T47D (cell line): Measurements from ENCODE around the gene SUPT6H.

Experiments
- DNase-seq, 2 experiments: peaks; one replicate each; pipeline versions ENCODE4 v3.0.0 to v3.0.0-alpha.2; 2011 to 2012; ENCODE audit warnings: low read depth in 1 of 2, low spot score in 1 of 2
- JUND ChIP-seq: IDR thresholded peaks from 2 replicates; pipeline ENCODE4 v1.6.1; 2012; ENCODE audit warnings: low read depth
- in situ Hi-C: cut with HindIII; loops from 2 replicates; pipeline ENCODE4 v1.10.0; 2016; ENCODE audit warnings: low sequenced_read_pairs, low pct_unique_long_range_greater_than_20kb

Gene SUPT6H

GRCh38 chr17:28661635-28662526 lies at the start of gene SUPT6H, which contains the start of gene SDF2:
Gene SUPT6H (plus strand): TSS chr17:28662205. CDS start chr17:28673402, 11,197 bp downstream.
Gene SDF2 (minus strand): TSS chr17:28661906. CDS start chr17:28661876, 30 bp downstream.
- TF ChIP-seq JUND = no peak
- in situ Hi-C loops = no loop called here

DNA sequence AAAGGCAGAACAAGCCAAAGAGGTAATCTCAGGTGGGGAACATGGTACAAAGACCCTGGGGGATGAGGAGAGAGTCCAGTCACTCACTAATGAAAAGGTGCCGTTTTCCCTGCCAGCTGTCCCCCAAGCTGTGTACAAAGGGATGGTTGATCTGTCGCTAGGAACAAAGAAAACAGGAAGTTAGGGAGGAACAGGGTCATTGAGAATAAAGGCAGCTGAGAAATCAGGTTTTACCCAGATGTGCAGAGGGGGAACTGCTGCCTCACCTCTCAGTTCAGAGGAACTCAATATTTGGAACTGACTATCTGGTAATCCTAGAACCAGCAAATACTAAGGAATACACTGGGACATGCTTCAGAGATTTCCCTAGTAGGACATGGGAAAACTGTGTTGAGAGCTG lies 49.5 kb upstream of the SUPT6H start:
- no peak for DNase-seq
- in situ Hi-C loops = no loop called here
- no peak for TF ChIP-seq JUND

More at GRCh38 chr17:28661635-28662526, at the start of gene SUPT6H, which contains the start of gene SDF2:
- peak; percentile 92 to 94 for DNase-seq

DNA sequence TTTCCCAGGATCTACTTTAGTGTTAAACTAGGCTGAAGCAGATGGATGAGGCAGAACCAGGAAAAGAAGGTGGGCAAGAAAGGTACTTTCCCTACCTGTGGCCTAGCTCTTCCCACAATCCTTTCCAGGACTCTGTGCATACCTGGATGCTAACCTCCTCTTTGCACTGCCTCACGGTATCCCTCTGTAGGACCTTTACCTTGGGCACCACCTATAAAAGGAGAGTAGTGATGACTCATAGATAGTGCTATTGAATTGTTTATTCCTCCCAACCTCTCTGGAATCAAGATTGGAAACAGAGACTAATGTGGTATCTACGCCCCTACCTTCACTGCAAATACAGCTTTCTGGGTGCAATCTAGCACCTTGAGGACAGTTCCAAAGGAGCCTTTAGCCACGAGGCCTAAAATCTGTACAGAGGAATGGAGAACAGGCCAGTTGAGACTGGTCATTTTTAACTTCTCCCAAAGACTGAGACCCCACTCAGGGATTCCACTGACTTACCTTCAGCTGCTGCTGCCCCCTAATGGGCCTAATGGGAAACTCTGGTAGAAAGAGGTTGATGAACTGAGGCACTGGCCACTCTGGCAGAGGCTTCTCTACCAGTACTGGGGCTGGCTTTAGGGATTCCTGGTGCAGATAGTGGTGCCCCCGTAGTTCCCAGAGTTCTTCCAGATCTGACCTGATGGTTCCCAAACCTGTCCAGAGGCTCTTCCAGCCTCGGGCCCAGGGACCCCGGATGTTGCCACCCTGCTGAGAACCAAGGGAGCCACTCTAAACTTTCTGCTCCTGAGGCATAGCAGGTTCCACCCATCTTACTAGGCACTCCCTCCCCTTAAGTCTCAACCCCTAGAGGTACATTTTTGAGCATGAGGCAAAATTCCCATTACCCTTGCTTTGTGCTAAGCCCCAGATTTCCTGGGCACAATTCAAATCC lies 48.8 kb upstream of the SUPT6H start:
- in situ Hi-C loops = no loop called here
- peak; percentile 42 to 51 for DNase-seq
- TF ChIP-seq JUND = no peak

DNA sequence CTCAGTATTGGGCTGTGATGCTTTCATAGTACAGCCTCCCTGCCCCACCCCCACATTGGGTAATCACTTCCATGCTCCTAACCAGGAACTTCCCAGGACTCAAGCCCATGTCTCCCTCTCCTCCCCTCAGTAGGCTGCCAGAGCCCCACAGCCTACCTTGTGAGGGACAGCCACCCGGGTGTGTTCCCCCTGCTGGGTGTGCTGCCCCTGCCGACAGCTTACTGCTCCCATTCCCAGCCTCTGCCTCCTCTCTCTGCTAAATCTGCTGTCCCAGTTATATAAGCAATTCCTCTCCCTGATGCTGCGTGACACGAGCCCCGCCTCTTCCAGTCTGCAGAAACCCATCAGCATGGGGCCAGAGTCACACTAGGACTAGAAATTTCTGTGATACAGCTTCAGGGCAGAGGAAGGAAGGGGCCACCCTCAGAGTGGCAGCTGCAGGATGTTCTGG lies 48.0 kb upstream of the SUPT6H start, which contains the start of gene RSKR:
RSKR (minus strand) TSS at position 255 of the 451 bp plus-strand sequence; CDS start at position 231, 24 bp downstream.
- no peak for TF ChIP-seq JUND
- DNase-seq = no peak
- in situ Hi-C loops = no loop called here

- in situ Hi-C loops = no loop called here
- no peak for TF ChIP-seq JUND
- no peak for DNase-seq
These were observed 46.6 kb upstream of the SUPT6H start for GRCh38 chr17:28615260-28615940.

- DNase-seq = no peak
- no peak for TF ChIP-seq JUND
- in situ Hi-C loops = no loop called here
These were observed 45.7 kb upstream of the SUPT6H start for GRCh38 chr17:28616281-28616680.

DNA sequence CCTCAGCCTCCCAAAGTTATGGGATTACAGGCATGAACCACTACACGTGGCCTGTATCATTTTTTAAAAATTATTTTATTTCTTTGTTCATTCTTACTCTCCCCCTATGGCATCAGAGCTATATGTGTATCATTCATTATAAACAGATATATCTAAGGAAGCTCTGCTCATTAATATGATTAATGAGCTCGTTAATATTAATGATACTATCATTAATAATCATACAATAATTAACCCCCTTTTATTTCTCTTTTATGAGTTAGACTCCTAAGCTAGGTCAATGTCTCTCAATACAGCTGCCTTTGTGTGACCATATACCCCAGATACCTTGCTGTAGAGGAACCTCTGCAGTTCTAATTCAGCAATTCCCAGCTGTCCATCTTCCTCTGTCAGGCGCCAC lies 43.5 kb upstream of the SUPT6H start:
- no peak for DNase-seq
- in situ Hi-C loops = no loop called here
- TF ChIP-seq JUND = no peak

DNA sequence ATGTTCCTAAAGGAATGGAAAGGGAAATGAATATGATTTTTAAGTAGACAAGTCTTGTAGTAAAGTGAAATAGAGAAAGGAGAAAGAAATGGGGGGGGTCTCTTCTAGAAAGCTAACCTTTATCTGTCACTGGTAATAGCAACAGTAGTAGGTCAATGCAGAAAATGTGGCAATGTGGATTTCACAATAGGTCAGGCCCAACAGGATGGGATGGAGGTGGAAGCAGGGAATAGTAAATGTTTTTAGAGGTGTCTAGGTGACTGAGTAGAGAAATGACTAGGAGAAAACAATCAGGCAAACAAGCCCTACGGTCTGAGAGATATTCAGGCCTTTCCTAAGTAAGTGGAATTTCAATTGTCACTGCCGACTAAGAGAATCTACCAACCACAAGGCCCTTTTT lies 42.0 kb upstream of the SUPT6H start:
- in situ Hi-C loops = no loop called here
- no peak for DNase-seq
- no peak for TF ChIP-seq JUND

DNA sequence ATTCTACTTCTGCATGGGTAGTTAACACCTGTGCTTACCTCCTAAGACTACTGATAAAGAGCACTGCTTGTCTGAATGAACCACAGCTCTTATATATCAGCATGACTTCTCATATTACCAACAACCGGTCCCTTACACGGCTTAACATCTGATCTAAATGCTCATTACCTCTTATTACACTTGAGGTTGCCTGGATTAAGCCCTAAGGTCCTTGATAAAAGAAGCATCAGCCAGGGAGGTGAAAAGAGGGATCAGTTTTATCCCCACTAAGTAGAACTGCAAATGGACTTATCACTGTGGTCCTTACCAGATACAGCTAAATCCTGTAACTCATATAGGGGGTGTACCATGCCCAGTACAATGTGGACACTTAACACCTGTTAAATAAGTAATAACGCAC lies 39.8 kb upstream of the SUPT6H start:
- no peak for TF ChIP-seq JUND
- DNase-seq = no peak
- in situ Hi-C loops = no loop called here

DNA sequence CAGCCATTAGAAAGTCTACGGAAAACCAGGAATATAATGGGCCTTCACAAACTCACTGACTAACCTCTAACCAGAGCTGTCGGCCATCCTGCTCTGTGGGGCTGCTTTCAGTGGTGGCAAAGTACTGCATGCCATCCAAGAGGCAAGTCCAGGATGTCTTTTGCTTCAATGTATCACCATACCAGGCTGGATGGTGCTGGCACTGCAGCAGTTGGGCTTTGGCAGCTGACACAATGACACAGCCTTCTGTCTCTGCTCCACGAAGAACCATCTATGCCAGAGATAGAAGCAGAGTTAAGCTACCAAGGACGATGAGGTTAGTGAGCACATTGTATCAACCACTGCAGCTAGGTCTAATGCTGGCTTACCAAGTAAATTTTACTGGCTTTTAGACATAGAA lies 38.3 kb upstream of the SUPT6H start:
- in situ Hi-C loops = no loop called here
- no peak for TF ChIP-seq JUND

DNA sequence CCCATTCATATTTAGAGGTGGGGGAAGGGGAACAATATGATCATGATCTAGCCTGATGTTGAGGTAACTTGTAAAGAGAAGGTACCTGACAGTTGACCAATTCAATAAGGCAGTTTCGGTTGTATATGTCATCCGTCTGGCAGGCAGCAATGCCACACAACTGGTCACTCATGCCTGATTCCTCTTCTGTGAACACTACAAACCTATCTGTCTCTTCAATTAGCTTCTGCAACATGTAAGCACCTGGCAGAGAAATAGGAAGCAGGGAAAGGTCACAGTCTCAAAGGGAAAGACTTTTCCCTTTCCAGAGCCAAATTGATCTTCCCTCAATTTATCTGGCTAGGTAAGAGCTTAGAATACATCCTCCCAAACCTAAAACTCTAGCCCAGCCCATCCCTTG lies 37.9 kb upstream of the SUPT6H start:
- no peak for TF ChIP-seq JUND
- no peak for DNase-seq
- in situ Hi-C loops = no loop called here

More for the DNA sequence above, 38.3 kb upstream of the SUPT6H start:
- no peak for DNase-seq

DNA sequence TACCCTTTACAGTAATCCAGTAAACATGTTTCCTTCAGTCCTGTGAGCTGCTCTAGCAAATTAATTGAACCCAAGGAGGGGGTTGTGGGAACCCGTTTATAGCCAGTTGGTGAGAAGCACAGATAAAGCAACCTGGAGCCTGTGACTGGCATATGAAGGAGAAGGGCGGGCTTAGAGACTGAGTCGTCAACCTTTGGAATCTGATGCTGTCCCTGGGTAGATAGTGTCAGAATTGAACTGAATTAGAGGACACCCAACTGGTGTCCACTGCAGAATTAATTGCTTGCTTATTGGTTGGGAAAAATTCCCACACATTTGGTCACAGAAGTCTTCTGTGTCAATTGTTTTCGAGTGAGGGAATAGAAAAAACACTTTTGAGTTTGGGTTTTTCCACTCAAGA lies 35.2 kb upstream of the SUPT6H start:
- TF ChIP-seq JUND = no peak
- no peak for DNase-seq
- in situ Hi-C loops = no loop called here
